DMS114 treated with DMSO at 0.1 percent for 48 hours (cell line): ENCODE results near the gene CD164L2.
A peak's percentile ranks its signal among the peaks of the same experiment; 100 is the strongest.

Source experiments
- DNase-seq: peaks from one replicate; lab custom pipeline; 2025; ENCODE audit not compliant: unreplicated experiment; lab: John Stamatoyannopoulos, UW

The CD164L2 gene

GRCh38 chr1:27365372-27366112 is 17.6 kb downstream of the CD164L2 start:
- DNase-seq, result peak; percentile 78

GRCh38 chr1:27364696-27365371 is 18.3 kb downstream of the CD164L2 start:
- DNase-seq, result no peak

DNA sequence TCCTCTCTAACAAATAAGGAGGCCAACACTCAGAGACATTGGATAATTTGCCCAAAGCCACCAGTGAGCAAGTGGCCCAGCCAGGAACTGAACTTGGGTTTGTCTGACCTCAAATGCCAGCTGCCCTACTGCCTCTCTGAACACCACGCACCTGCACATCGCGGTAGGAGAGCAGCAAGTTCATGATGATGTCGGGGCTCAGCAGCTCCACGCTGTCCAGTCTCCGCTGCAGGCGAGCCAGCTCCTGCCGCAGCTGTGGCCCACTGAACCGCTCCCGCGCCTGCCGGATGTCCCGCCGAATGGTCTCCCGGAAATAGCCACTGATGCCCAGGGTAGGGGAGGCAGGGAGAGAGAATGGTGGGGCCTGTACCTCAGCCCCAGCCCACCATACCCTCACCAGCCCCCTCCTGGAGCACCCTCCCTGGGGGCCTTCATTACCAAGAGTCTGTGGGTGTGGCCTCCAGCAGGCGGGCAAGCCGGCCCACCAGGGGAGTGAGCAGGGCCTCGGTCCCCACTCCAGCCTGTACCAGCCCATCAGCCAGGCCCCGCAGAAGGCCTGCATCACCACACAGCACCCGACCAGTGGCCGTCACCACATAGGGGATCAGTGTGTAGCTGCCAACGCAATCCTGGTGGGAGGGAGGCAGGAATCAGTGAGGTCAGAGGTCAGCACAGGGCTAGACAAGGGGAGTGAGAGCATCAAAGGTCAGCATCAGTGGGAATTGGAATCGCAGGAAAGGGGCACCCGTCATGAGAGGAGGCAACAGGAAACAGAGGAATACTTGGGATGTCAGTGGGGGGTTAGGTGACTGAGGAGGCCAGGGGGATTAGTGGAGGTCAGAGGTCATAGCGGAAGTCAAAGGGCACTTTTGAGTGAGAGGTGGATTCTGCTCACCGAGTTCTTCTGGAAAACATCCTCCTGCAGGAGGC is 19.1 kb downstream of the CD164L2 start:
- no peak for DNase-seq

DNA sequence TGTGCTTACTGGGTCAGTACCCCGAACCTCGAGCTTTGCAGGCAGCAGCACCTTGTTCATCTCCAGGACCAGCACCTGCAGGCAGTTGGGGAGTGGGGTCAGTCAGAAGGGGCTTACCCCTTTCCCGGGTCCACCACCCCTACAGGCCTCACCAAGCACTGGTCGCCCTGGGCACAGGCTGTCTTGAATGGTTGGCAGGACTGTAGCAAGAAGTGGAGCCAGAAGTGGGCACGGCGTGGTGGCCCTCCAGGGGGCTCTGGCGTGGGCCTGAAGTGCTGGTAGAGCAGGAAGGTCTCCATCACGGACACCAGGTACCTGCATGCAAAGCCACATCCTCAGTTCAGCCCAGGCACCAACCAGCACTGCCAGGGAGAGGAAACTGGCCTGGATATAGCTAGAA is 21.6 kb downstream of the CD164L2 start:
- DNase-seq, result no peak

- no peak for DNase-seq
Observed at GRCh38 chr1:27361044-27361402, 22.1 kb downstream of the CD164L2 start.

DNA sequence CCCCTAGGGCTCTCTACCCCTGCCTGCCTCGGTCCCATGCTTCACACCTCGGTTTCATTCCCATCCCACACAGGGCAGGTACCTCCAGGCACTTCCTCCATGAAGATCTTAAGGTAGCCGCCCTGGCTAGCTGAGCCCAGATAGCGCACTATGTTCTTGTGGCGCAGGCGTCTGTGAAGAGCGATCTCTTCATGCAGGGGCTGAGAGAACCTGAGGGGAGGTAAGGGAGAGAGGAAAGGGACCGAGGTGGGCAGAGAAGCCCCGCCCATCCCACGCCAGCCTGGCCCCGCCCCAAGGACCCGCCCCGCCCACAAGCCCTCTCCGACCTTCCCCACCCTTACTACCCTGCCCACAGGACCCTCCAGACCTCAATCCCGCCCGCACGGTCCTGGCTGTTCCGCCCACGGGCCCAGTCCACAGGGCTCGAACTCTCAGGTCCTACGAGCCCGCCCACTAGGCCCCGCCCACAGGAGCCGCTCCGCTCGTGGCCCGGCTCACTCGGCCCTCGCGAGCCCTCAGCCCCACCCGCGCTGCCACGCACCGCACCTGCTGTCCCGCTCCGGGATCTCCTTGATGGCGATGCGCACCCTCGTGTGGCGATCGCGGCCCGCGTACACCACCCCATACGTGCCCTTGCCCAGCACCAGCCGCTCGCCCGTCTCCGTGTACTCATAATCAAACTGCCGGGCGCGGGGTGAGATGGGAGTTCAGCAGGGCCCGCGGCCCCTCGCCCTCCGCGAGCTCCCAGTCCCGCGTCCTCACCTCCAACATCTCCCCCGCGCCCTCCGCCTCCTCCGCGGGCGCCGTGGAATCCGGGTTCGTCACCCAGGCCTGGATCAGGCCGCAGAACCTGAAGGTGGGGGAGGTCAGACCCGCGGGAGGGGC is 22.7 kb downstream of the CD164L2 start:
- no peak for DNase-seq

DNA sequence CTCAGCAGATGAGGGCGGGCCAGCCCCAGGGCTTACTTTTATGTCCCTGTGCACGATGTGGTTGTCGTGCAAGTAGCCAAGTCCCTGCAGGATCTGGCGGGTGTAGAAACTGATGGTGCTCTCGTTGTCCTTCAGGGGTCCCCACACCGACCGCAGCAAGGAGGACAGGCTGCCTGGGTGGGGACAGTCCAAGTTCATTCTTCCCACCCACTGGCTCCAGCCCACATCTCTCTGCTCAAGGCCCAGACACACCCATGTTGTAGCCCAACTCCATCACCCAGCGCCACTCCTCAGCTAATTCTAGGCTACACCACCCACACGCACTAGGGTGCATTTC is 23.3 kb downstream of the CD164L2 start:
- no peak for DNase-seq

DNA sequence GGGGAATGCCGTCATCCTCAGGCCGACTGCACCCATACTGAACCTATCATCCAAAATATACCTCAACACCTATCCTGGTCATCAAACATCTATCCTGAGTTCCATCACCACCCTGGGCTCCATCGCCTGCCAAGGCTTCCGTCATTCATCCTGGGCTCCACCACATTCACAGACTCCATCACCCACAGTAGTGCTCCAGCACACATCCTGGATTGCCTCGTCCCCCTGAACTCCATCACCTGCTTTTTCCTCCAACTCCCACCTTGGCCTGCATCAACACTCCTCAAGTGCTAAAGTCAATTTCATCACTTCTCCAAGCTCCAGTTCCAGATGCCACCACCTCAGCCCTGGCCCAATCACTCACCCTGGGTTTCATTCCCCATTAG is 24.2 kb downstream of the CD164L2 start:
- DNase-seq, result no peak

- DNase-seq, result no peak
Observed at GRCh38 chr1:27358038-27358927, 24.9 kb downstream of the CD164L2 start.

DNA sequence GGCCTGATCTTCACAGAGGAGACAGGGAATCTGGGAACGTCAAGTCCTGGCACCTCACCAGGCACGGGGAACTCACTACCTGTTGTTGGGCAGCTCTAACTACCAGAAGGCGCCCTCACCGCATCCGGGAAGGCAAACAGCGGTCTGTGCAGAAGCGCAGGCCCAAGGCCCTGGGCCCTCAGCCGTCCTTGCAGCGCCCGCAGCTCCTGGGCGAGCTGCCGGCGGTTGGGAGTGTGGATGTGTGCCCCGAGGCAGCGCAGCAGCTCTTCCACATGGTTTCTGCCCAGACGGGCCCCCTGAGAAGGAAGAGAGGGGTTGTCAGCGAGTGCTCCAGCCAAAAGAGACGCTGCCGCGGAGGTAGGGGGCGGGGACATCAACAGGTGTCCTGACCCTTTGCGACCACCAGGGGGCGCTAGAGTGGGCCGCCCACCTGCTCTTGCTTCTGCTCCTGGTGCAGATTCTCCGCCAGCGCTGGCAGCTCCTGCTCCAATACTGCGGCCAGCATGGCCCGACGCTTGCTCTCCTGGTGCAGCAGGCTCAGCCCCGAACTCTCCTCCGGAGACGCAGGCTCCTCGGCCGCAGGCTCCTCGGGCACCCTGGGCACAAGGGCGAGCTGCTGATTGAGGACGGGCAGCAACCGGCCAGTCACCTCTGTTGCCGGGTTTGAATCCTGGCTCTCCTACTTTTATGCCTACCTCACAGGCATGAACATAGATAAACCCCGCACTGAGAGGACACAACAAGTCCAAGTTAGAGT is 25.7 kb downstream of the CD164L2 start:
- DNase-seq, result peak; percentile 14

- DNase-seq, result no peak
Observed at GRCh38 chr1:27356619-27357280, 26.4 kb downstream of the CD164L2 start.

GRCh38 chr1:27356277-27356618 is 26.9 kb downstream of the CD164L2 start:
- DNase-seq, result no peak

- no peak for DNase-seq
Observed at GRCh38 chr1:27355683-27356082, 27.4 kb downstream of the CD164L2 start.

DNA sequence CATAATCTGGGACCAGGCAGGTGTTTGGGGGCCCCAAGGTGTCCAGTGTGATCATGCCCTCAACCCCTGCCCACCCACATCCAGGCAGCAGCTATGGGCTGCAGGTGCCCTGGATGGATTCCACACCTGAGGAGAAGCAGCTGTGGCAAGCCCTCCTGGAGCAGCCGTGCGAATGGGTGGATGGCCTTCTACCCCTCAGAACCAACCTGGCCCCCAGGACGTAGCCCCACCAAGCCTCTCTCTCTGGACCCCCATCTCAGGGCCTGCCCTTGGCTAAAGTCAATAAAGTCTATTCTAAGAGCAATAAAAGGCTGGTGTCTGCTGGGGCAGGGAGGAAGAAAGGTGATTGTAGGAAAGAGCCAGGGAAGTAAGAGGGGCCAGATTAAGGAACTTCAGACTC is 29.5 kb downstream of the CD164L2 start:
- no peak for DNase-seq

DNA sequence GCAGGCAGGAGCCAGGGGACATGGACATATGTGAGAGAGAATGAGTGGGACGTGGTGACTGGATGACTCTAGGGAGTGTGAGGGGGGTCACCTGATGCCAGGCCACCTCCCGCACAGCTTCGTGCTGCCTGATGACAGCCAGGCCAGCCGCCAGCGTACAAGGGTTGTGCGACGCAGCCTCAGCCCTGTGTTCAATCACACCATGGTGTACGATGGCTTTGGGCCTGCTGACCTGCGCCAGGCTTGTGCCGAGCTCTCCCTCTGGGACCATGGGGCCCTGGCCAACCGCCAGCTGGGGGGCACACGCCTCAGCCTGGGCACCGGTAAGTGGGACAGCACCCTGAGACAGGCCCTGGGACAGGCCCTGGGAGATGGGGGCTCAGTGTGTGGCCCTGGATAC is 30.0 kb downstream of the CD164L2 start:
- DNase-seq, result no peak

- DNase-seq, result no peak
Observed at GRCh38 chr1:27351541-27352107, 31.5 kb downstream of the CD164L2 start.

GRCh38 chr1:27350663-27351540 is 32.2 kb downstream of the CD164L2 start:
- no peak for DNase-seq
